ENCODE results near the gene ZBTB20. TPM values are rescaled to one million over a fixed set of nuclear protein-coding genes. Genes with fewer than 3 reads are reported as not detected.
"Not testable (repeated sequence)": the region's sequence is repeated elsewhere in the genome, so short reads cannot be mapped to it uniquely, and the experiment has no call there.

The ZBTB20 gene
- total RNA-seq, 1 donor from 2014 or later: 21.4 TPM

DNA sequence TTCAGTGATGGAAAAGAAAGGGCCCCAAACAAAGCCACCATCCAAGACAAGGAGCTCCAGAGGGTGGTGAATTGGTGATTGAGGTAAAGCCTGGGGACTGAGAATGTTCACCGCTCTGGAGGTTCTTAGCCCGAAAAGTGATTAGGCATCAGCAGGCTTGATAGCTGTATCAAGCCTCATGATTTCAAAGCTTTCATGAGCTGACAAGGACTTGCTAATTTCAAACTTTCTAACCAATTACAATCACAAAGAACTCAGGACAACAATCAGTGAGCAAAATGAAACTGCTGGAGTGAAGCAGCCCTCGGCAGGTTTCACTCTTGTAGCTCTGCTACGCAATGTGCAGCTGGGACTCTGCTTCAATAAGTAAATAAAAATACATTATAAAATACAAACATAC lies 461.9 kb downstream of the ZBTB20 start:
- no peaks in the 10 kb centered on the region for H3K4me1 Mint-ChIP-seq (ENCODE audit: low read depth, unreplicated experiment)
- H3K27me3 ChIP-seq (ENCODE audit: insufficient read depth, low read length): no peaks in the 10 kb centered on the region
- H3K4me3 Mint-ChIP-seq (ENCODE audit: unreplicated experiment): no peak overlapping the region
- peak overlapping the region; percentile 74 for H3K9ac ChIP-seq (ENCODE audit: low read length)
- H3K9me3 Mint-ChIP-seq (ENCODE audit: unreplicated experiment): no peaks in the 10 kb centered on the region
- no peak overlapping the region for H3K27ac Mint-ChIP-seq (ENCODE audit: unreplicated experiment)
- FAIRE-seq: no peak
- no peak for TF ChIP-seq EZH2 (IDR thresholded peaks at IDR 0.05; ENCODE audit: insufficient read depth, low read length)
- TF ChIP-seq, protein P1, sequence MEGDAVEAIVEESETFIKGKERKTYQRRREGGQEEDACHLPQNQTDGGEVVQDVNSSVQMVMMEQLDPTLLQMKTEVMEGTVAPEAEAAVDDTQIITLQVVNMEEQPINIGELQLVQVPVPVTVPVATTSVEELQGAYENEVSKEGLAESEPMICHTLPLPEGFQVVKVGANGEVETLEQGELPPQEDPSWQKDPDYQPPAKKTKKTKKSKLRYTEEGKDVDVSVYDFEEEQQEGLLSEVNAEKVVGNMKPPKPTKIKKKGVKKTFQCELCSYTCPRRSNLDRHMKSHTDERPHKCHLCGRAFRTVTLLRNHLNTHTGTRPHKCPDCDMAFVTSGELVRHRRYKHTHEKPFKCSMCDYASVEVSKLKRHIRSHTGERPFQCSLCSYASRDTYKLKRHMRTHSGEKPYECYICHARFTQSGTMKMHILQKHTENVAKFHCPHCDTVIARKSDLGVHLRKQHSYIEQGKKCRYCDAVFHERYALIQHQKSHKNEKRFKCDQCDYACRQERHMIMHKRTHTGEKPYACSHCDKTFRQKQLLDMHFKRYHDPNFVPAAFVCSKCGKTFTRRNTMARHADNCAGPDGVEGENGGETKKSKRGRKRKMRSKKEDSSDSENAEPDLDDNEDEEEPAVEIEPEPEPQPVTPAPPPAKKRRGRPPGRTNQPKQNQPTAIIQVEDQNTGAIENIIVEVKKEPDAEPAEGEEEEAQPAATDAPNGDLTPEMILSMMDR (IDR thresholded peaks at IDR 0.05; ENCODE audit: insufficient read depth, low read depth, low read length): no peak
- H3K36me3 ChIP-seq (ENCODE audit: insufficient read depth, low read length): no peaks in the 10 kb centered on the region
- peak overlapping the region; percentile 52 for H3K4me3 ChIP-seq (ENCODE audit: insufficient read depth, low read depth, low read length)
- no peak overlapping the region for H3K27ac ChIP-seq (ENCODE audit: low read depth, low read length)
- H3K27me3 Mint-ChIP-seq (ENCODE audit: low read depth, unreplicated experiment): no peaks in the 10 kb centered on the region
- peak overlapping the region; percentile 74 for H2AFZ ChIP-seq (ENCODE audit: low read depth, low read length)
- peak overlapping the region; percentile 86 for H3K4me2 ChIP-seq (ENCODE audit: low read length)
- peaks cover 5% of the 10 kb centered on the region for H3K4me1 ChIP-seq (ENCODE audit: insufficient read depth, low read length)
- no peaks in the 10 kb centered on the region for H3K79me2 ChIP-seq (ENCODE audit: insufficient read depth, low read length)
- no peaks in the 10 kb centered on the region for H3K9me3 ChIP-seq (ENCODE audit: insufficient read depth, low read depth, low read length)
- no peak for DNase-seq (ENCODE audit: low read depth)
- H3K36me3 Mint-ChIP-seq (ENCODE audit: low read depth, unreplicated experiment): no peaks in the 10 kb centered on the region
- no peaks in the 10 kb centered on the region for H4K20me1 ChIP-seq (ENCODE audit: insufficient read depth, low read length)

DNA sequence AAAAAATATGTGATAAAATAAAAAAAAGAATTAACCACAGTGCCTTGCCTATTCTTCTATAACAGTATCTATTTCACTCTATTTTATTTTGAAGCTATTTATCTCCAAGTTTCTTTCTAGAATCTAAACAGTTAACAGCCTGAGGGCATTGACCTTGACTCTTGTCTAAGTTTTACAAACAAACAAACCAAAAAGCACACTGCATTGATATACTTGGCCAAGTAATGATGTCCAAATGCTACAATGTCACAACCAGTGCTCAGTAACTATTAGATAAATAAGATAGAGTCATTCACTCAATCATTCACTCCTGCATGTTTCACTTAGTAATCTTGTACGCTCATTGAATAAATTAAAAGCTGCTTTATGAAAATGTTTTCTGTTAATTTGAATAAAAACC lies 466.8 kb downstream of the ZBTB20 start:
- no peak for FAIRE-seq
- Histone ChIP-seq H3K9ac (ENCODE audit: low read length) (no peak overlapping the region), H3K4me1 (ENCODE audit: insufficient read depth, low read length) (peaks cover 3% of the 10 kb centered on the region), H3K4me2 (ENCODE audit: low read length) (no peak overlapping the region), H3K9me3 (ENCODE audit: insufficient read depth, low read depth, low read length) (peaks cover 3% of the 10 kb centered on the region), H3K36me3 (ENCODE audit: insufficient read depth, low read length) (no peaks in the 10 kb centered on the region), H4K20me1 (ENCODE audit: insufficient read depth, low read length) (no peaks in the 10 kb centered on the region), H3K79me2 (ENCODE audit: insufficient read depth, low read length) (no peaks in the 10 kb centered on the region), H3K27ac (ENCODE audit: low read depth, low read length) (no peak overlapping the region), H2AFZ (ENCODE audit: low read depth, low read length) (no peak overlapping the region), H3K4me3 (ENCODE audit: insufficient read depth, low read depth, low read length) (no peak overlapping the region), H3K27me3 (ENCODE audit: insufficient read depth, low read length) (no peaks in the 10 kb centered on the region)
- no peak overlapping the region for H3K27ac Mint-ChIP-seq (ENCODE audit: unreplicated experiment)
- no peak for DNase-seq (ENCODE audit: low read depth)
- H3K9me3 Mint-ChIP-seq (ENCODE audit: unreplicated experiment): peaks cover 7% of the 10 kb centered on the region
- TF ChIP-seq EZH2 (IDR thresholded peaks at IDR 0.05; ENCODE audit: insufficient read depth, low read length): no peak
- TF ChIP-seq, protein P1 (IDR thresholded peaks at IDR 0.05; ENCODE audit: insufficient read depth, low read depth, low read length): no peak
- no peaks in the 10 kb centered on the region for H3K36me3 Mint-ChIP-seq (ENCODE audit: low read depth, unreplicated experiment)
- no peaks in the 10 kb centered on the region for H3K27me3 Mint-ChIP-seq (ENCODE audit: low read depth, unreplicated experiment)
- no peaks in the 10 kb centered on the region for H3K4me1 Mint-ChIP-seq (ENCODE audit: low read depth, unreplicated experiment)
- H3K4me3 Mint-ChIP-seq (ENCODE audit: unreplicated experiment): no peak overlapping the region

DNA sequence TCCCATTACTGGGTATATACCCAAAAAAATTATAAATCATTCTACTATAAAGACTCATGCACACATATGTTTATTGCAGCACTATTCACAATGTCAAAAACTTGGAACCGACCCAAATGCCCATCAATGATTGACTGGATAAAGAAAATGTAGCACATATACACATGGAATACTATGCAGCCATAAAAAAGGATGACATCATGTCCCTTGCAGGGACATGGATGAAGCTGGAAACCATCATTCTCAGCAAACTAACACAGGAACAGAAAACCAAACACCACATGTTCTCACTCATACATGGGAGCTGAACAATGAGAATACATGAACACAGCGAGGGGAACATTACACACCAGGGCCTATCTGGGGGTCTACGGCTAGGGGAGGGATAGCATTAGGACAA lies 467.3 kb downstream of the ZBTB20 start:
- DNase-seq (ENCODE audit: low read depth); H3K9me3 Mint-ChIP-seq (ENCODE audit: unreplicated experiment); H3K27me3 Mint-ChIP-seq (ENCODE audit: low read depth, unreplicated experiment); H3K4me1 Mint-ChIP-seq (ENCODE audit: low read depth, unreplicated experiment); H3K4me3 ChIP-seq (ENCODE audit: insufficient read depth, low read depth, low read length); H3K79me2 ChIP-seq (ENCODE audit: insufficient read depth, low read length); H3K4me3 Mint-ChIP-seq (ENCODE audit: unreplicated experiment); H3K27ac Mint-ChIP-seq (ENCODE audit: unreplicated experiment); H3K36me3 Mint-ChIP-seq (ENCODE audit: low read depth, unreplicated experiment); H3K36me3 ChIP-seq (ENCODE audit: insufficient read depth, low read length); H2AFZ ChIP-seq (ENCODE audit: low read depth, low read length); H3K27ac ChIP-seq (ENCODE audit: low read depth, low read length); H3K9ac ChIP-seq (ENCODE audit: low read length); FAIRE-seq; H3K4me1 ChIP-seq (ENCODE audit: insufficient read depth, low read length); H4K20me1 ChIP-seq (ENCODE audit: insufficient read depth, low read length); H3K9me3 ChIP-seq (ENCODE audit: insufficient read depth, low read depth, low read length); H3K4me2 ChIP-seq (ENCODE audit: low read length); H3K27me3 ChIP-seq (ENCODE audit: insufficient read depth, low read length): not testable (repeated sequence)
